Measurements from ENCODE around the gene SPNS1. TPM values are rescaled to one million over a fixed set of nuclear protein-coding genes. Genes with fewer than 3 reads are reported as not detected.

Gene SPNS1
- total and polyA plus RNA-seq, 2 of the 8 experiments (the other 6 are each of a cell fraction or from before 2014, with no cell fraction given): 48.8 to 66.9 TPM

DNA sequence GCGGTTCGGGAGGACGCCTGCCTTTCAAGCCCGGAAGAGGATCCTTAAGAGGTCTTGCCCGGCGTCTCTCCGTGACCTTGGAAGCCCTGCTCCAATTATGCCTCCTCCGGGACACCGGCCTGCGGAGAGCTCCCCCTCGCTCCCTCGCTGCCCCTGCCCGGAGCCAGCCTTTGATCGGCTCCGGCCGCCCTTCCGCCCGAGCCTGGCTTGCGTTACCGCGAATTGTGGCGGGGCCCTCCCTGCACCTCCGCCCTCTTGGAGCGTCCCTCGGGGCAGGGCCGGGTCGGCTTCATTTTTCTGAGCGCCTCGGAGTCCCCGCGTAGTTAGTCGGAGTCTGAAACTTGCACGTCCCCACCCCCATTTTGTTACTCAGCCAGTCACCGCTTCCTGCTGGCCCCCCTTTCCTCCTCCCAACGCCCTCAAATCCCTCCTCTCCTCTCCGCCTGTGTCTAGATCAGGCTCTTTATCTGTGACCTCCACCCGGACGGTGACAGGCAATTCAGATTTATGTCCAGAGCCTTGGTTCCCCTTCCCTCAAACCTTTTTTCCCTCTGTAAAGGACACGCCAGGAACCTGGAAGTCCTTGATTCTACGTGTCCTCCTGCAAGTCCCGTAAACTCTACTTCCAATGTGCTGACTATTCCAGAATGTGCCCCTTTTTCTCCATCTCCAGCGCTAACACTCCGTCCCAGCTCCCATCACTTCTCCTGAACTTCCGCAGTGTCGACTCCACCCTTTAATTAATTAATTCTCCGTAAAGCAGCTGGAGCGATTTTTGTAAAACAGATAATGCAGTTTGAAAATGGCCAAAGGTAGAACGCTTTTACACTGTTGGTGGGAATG, 49.0 kb upstream of the SPNS1 start:
- no peaks in the 10 kb centered on the region for H3K9me3 ChIP-seq (ENCODE audit: insufficient read depth in 2 of 2, low read depth in 1 of 2, low read length in 1 of 2)
- H3K23me2 ChIP-seq (ENCODE audit: low read depth, low read length): peaks cover 13% of the 10 kb centered on the region
- H3K14ac ChIP-seq (ENCODE audit: insufficient read length): no peak overlapping the region
- no peaks in the 10 kb centered on the region for H3K27me3 ChIP-seq (replicated peaks in 1 of 4; ENCODE audit: control insufficient read depth in 3 of 4, extremely low read depth in 1 of 4, insufficient read depth in 3 of 4, low read length in 3 of 4)
- peak overlapping the region; percentile 57 for H3K4ac ChIP-seq (replicated peaks; ENCODE audit: insufficient read length, low read depth, low read length)
- H4K8ac ChIP-seq (ENCODE audit: extremely low read depth, insufficient read depth, low read length): peak overlapping the region; percentile 92
- no peaks in the 10 kb centered on the region for H3K36me3 ChIP-seq (ENCODE audit: control insufficient read depth in 2 of 4, insufficient read depth in 4 of 4, low read length in 3 of 4)
- H3K79me1 ChIP-seq (ENCODE audit: low read depth, low read length): no peaks in the 10 kb centered on the region
- H2BK15ac ChIP-seq (ENCODE audit: low read length): 0 out of 2 replicates have a peak overlapping the region, but pooled peaks have one; percentile 48
- FAIRE-seq (no peak), DNase-seq (ENCODE audit: low read depth in 1 of 2, low spot score in 2 of 2) (peak in 1 of 2 experiments; percentile 36)
- H3K9ac ChIP-seq (replicated peaks in 1 of 4; ENCODE audit: extremely low read depth in 1 of 4, low read depth in 3 of 4, low read length in 3 of 4): peak overlapping the region; percentile 70 to 88 (median 86)
- H3K4me1 ChIP-seq (replicated peaks in 1 of 4; ENCODE audit: control insufficient read depth in 3 of 4, insufficient read depth in 4 of 4, low read length in 3 of 4): peaks cover 0 to 6% (median 0%) of the 10 kb centered on the region in 4 experiments; a peak in 3 of 7 replicates
- H3K4me3 ChIP-seq (ENCODE audit: extremely low read depth in 1 of 4, insufficient read depth in 2 of 4, low read depth in 3 of 4, low read length in 4 of 4): peak overlapping the region; percentile 74 to 84 (median 79)
- no peak overlapping the region for H2BK20ac ChIP-seq (ENCODE audit: low read length)
- H4K5ac ChIP-seq (ENCODE audit: insufficient read length, low read depth, low read length): peak overlapping the region; percentile 82
- H2AFZ ChIP-seq (ENCODE audit: low read length): peak overlapping the region; percentile 64; the same call in 1 of the 2 replicates
- H3K79me2 ChIP-seq (ENCODE audit: control insufficient read depth in 1 of 2, insufficient read depth in 2 of 2, low read length in 2 of 2): no peaks in the 10 kb centered on the region
- H2AK5ac ChIP-seq (ENCODE audit: low read depth, low read length): no peak overlapping the region
- POLR2A ChIA-PET (ENCODE audit: partially characterized antibody): interaction anchor here (0.6 to 3.7 kb wide), 8 partner anchors 11 to 103 kb away, joined by 4 to 23 read pairs (median 4); partner anchors contain the start of genes ATXN2L and SH2B1
- peak overlapping the region; percentile 95 for H2BK5ac ChIP-seq (ENCODE audit: low read depth, low read length)
- H3K23ac ChIP-seq (ENCODE audit: insufficient read length): no peak overlapping the region
- peak overlapping the region; percentile 0 for H3K56ac ChIP-seq (replicated peaks; ENCODE audit: insufficient read length, low read depth, low read length)
- peak overlapping the region; percentile 90 for H3K27ac ChIP-seq (ENCODE audit: low read depth, low read length)
- CTCF ChIA-PET (ENCODE audit: partially characterized antibody): interaction anchor here (1.0 to 3.9 kb wide), 6 partner anchors 9 to 55 kb away, joined by 3 to 31 read pairs (median 6); no protein-coding TSS in a partner anchor
- peak overlapping the region; percentile 58 for H4K91ac ChIP-seq (replicated peaks; ENCODE audit: insufficient read length, low read length)
- H2BK120ac ChIP-seq (replicated peaks; ENCODE audit: low read depth, low read length): no peak overlapping the region
- peak overlapping the region; percentile 74 to 79 for H3K4me2 ChIP-seq (ENCODE audit: insufficient read depth in 1 of 2, low read depth in 2 of 2, low read length in 2 of 2)
- 4% methylated on average over 39 of the region's 48 CpGs; no CpG with 5 or more reads in 1 of the 2 experiments for WGBS, 2 experiments (ENCODE audit: extremely low coverage in 1 of 2, insufficient coverage in 1 of 2, insufficient read length in 1 of 2, insufficient replicate concordance in 2 of 2, low coverage in 1 of 2, low lambda C conversion rate in 2 of 2, missing lambda C conversion rate in 1 of 2)
- H2BK12ac ChIP-seq (ENCODE audit: low read depth, low read length): no peak overlapping the region
- peak overlapping the region; percentile 96 for H3K18ac ChIP-seq (ENCODE audit: extremely low read depth, low read length)
- no peaks in the 10 kb centered on the region for H4K20me1 ChIP-seq (replicated peaks in 1 of 2; ENCODE audit: control insufficient read depth in 1 of 2, insufficient read depth in 2 of 2, low read length in 2 of 2)
- TF ChIP-seq TAF1 (IDR thresholded peaks at IDR 0.05; ENCODE audit: low read depth, low read length): peak; percentile 87
- TF ChIP-seq SIN3A (conservative IDR thresholded peaks at IDR 0.05 in 1 of 2, IDR thresholded peaks at IDR 0.05 in 1 of 2; ENCODE audit: low read depth in 1 of 2, low read length in 2 of 2): no peak
- TF ChIP-seq NRF1 (IDR thresholded peaks at IDR 0.05; ENCODE audit: low read depth, low read length): no peak
- no peak for TF ChIP-seq TEAD4 (IDR thresholded peaks at IDR 0.05; ENCODE audit: low read depth, low read length)
- peak; percentile 74; the same call in 1 of the 2 replicates for TF ChIP-seq PHF8 (conservative IDR thresholded peaks at IDR 0.05; ENCODE audit: low read depth, low read length)
- no peak for TF ChIP-seq SIRT6 (IDR thresholded peaks at IDR 0.05; ENCODE audit: low read length)
- TF ChIP-seq GABPA (IDR thresholded peaks at IDR 0.05; ENCODE audit: borderline replicate concordance, insufficient read depth, low read length): no peak
- peak; percentile 66 to 83 for TF ChIP-seq POLR2A (IDR thresholded peaks at IDR 0.05; ENCODE audit: control extremely low read depth in 1 of 2, low read depth in 2 of 2, low read length in 2 of 2)
- TF ChIP-seq SP4 (IDR thresholded peaks at IDR 0.05; ENCODE audit: low read length): no peak
- TF ChIP-seq POLR2AphosphoS5 (IDR thresholded peaks at IDR 0.05; ENCODE audit: low read depth, low read length): peak; percentile 72; the same call in 1 of the 2 replicates
- TF ChIP-seq KDM5A (IDR thresholded peaks at IDR 0.05; ENCODE audit: low read length): no peak
- TF ChIP-seq, protein P1, sequence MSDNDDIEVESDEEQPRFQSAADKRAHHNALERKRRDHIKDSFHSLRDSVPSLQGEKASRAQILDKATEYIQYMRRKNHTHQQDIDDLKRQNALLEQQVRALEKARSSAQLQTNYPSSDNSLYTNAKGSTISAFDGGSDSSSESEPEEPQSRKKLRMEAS (IDR thresholded peaks at IDR 0.05): no peak

All from H1 (cell line).